ENCODE results near the gene DSP. TPM values are rescaled to one million over a fixed set of nuclear protein-coding genes. Genes with fewer than 3 reads are reported as not detected.

The DSP gene
- total RNA-seq (2021) (74.5 to 77.0 TPM (median 76.1 TPM) in 3 replicates), Bru-seq, nascent RNA (percentile 89 among the genes with signal in this experiment)
- long read RNA-seq, experiment 1, full-length matches to known transcripts, result 55 of 206 reads
- long read RNA-seq, experiment 1, partial matches to known transcripts, result 82 of 206 reads
- long read RNA-seq, experiment 1, other reads (novel, unspliced or antisense), result 69 of 206 reads
- long read RNA-seq, experiment 2, full-length matches to known transcripts, result 11 of 116 reads
- long read RNA-seq, experiment 2, partial matches to known transcripts, result 101 of 116 reads
- long read RNA-seq, experiment 2, other reads (novel, unspliced or antisense), result 4 of 116 reads
- long read RNA-seq, experiment 3, partial matches to known transcripts, result 1 of 1 reads
- long read RNA-seq, experiment 3, other reads (novel, unspliced or antisense), result 0 of 1 reads

GRCh38 chr6:7541175-7542064 is at the start of gene DSP:
Gene DSP, plus strand, starts transcription at chr6:7541671. Its CDS starts 245 bp downstream, at chr6:7541916.
- H3K4me1 Mint-ChIP-seq, result peaks cover 34% of the 10 kb centered on the region
- ATAC-seq (peak; percentile 66), DNase-seq (ENCODE audit: low spot score) (peak; percentile 72)
- no peaks in the 10 kb centered on the region for H3K9me3 Mint-ChIP-seq
- no peaks in the 10 kb centered on the region for H3K36me3 Mint-ChIP-seq
- peaks cover 36% of the 10 kb centered on the region for H3K27me3 Mint-ChIP-seq (ENCODE audit: low read depth)
- CTCF ChIA-PET, result interaction anchor here (1.0 to 1.6 kb wide), 3 partner anchors 109 to 202 kb away, joined by 3 to 5 read pairs (median 5); no protein-coding TSS in a partner anchor
- peak within 1 kb of the TSS; percentile 88 for H3K4me3 Mint-ChIP-seq
- POLR2A ChIA-PET, result interaction anchor here (0.6 to 1.1 kb wide), 3 partner anchors 17 to 110 kb away, joined by 3 to 5 read pairs (median 4); no protein-coding TSS in a partner anchor
- peak within 1 kb of the TSS; percentile 79 for H3K27ac Mint-ChIP-seq
- TF ChIP-seq E2F1 (CRISPR knock-in tag; IDR thresholded peaks at IDR 0.05) (no peak), ZSCAN18 (CRISPR knock-in tag; IDR thresholded peaks at IDR 0.05) (no peak), ZBTB21 (CRISPR knock-in tag; IDR thresholded peaks at IDR 0.05; ENCODE audit: borderline replicate concordance) (no peak), CTCF (IDR thresholded peaks at IDR 0.05) (no peak), ESRRA (CRISPR knock-in tag; IDR thresholded peaks at IDR 0.05; ENCODE audit: borderline replicate concordance) (0 out of 2 replicates have a peak, but pooled peaks have one; percentile 15), ATF3 (CRISPR knock-in tag; conservative IDR thresholded peaks at IDR 0.05) (no peak), ZNF423 (CRISPR knock-in tag; IDR thresholded peaks at IDR 0.05) (no peak), SMAD3 (CRISPR knock-in tag; IDR thresholded peaks at IDR 0.05; ENCODE audit: borderline replicate concordance) (0 out of 2 replicates have a peak, but pooled peaks have one; percentile 52), EMX1 (CRISPR knock-in tag; IDR thresholded peaks at IDR 0.05) (no peak), USF1 (CRISPR knock-in tag; IDR thresholded peaks at IDR 0.05) (no peak), PRDM15 (CRISPR knock-in tag; IDR thresholded peaks at IDR 0.05) (peak; percentile 74), ATF2 (CRISPR knock-in tag; IDR thresholded peaks at IDR 0.05; ENCODE audit: borderline replicate concordance, low read depth) (no peak), ERG (CRISPR knock-in tag; IDR thresholded peaks at IDR 0.05) (no peak), IRF1 (CRISPR knock-in tag; IDR thresholded peaks at IDR 0.05) (no peak), ZNF532 (CRISPR knock-in tag; IDR thresholded peaks at IDR 0.05; ENCODE audit: borderline replicate concordance) (no peak)
